ENCODE data around the gene CD84.
"Not testable (repeated sequence)": the region's sequence is repeated elsewhere in the genome, so short reads cannot be mapped to it uniquely, and the experiment has no call there.

Gene CD84

GRCh38 chr1:160575112-160575664, 4.1 kb downstream of the CD84 start:
- H3K4me3 ChIP-seq (ENCODE audit: low read depth, low read length): no peak overlapping the region
- no peak for DNase-seq (ENCODE audit: low read depth)
- no peak for TF ChIP-seq CTCF (IDR thresholded peaks at IDR 0.05; ENCODE audit: low read depth, low read length, missing control alignments)

- TF ChIP-seq CTCF (IDR thresholded peaks at IDR 0.05; ENCODE audit: low read depth, low read length, missing control alignments): no peak
- H3K4me3 ChIP-seq (ENCODE audit: low read depth, low read length): no peak overlapping the region
- DNase-seq (ENCODE audit: low read depth): no peak
Measured at GRCh38 chr1:160570840-160571239, 8.5 kb downstream of the CD84 start.

- no peak overlapping the region for H3K4me3 ChIP-seq (ENCODE audit: low read depth, low read length)
- DNase-seq (ENCODE audit: low read depth): no peak
- TF ChIP-seq CTCF (IDR thresholded peaks at IDR 0.05; ENCODE audit: low read depth, low read length, missing control alignments): no peak
Measured at GRCh38 chr1:160569806-160570205, 9.5 kb downstream of the CD84 start.

GRCh38 chr1:160567858-160568682, 11.2 kb downstream of the CD84 start:
- no peak for TF ChIP-seq CTCF (IDR thresholded peaks at IDR 0.05; ENCODE audit: low read depth, low read length, missing control alignments)
- no peak for DNase-seq (ENCODE audit: low read depth)
- H3K4me3 ChIP-seq (ENCODE audit: low read depth, low read length): no peak overlapping the region

- TF ChIP-seq CTCF (IDR thresholded peaks at IDR 0.05; ENCODE audit: low read depth, low read length, missing control alignments): no peak
- no peak overlapping the region for H3K4me3 ChIP-seq (ENCODE audit: low read depth, low read length)
- DNase-seq (ENCODE audit: low read depth): no peak
Measured at GRCh38 chr1:160567341-160567740, 12.0 kb downstream of the CD84 start.

- H3K4me3 ChIP-seq (ENCODE audit: low read depth, low read length): no peak overlapping the region
- no peak for DNase-seq (ENCODE audit: low read depth)
- TF ChIP-seq CTCF (IDR thresholded peaks at IDR 0.05; ENCODE audit: low read depth, low read length, missing control alignments): no peak
Measured at GRCh38 chr1:160565564-160565963, 13.7 kb downstream of the CD84 start.

- not testable (repeated sequence) for DNase-seq (ENCODE audit: low read depth); H3K4me3 ChIP-seq (ENCODE audit: low read depth, low read length)
Measured at GRCh38 chr1:160563230-160563629, 16.1 kb downstream of the CD84 start.

- not testable (repeated sequence) for H3K4me3 ChIP-seq (ENCODE audit: low read depth, low read length); DNase-seq (ENCODE audit: low read depth)
Measured at GRCh38 chr1:160562745-160563144, 16.6 kb downstream of the CD84 start.
